TTC549 (cell line): ENCODE measurements around the gene SRGAP1.
"Not testable (repeated sequence)": the region's sequence is repeated elsewhere in the genome, so short reads cannot be mapped to it uniquely, and the experiment has no call there.

Experiments used
- FAIRE-seq: peaks from 2 replicates; lab custom pipeline; 2012; peaks lifted over from hg19 to GRCh38; lab: Jason Lieb, UNC

Gene SRGAP1

DNA sequence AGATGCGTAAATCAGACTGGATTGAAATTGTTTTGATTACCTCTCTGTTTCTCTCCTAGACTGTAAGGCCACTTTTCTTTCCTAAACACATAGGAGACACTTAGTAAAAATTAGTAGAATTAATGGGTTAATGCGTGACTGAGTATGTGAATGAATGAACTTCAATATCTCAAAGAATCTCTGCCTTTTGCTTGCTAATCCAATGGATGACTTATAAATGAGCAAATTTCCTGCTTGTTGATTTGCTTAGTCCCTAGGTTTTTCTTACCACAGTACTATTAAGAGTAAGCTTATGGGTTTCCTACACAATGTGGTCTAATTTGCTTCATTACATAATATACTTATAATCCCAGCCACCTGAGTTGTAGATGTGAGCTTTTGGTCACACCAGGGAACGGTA is 164.1 kb downstream of the SRGAP1 start:
- FAIRE-seq = no peak

DNA sequence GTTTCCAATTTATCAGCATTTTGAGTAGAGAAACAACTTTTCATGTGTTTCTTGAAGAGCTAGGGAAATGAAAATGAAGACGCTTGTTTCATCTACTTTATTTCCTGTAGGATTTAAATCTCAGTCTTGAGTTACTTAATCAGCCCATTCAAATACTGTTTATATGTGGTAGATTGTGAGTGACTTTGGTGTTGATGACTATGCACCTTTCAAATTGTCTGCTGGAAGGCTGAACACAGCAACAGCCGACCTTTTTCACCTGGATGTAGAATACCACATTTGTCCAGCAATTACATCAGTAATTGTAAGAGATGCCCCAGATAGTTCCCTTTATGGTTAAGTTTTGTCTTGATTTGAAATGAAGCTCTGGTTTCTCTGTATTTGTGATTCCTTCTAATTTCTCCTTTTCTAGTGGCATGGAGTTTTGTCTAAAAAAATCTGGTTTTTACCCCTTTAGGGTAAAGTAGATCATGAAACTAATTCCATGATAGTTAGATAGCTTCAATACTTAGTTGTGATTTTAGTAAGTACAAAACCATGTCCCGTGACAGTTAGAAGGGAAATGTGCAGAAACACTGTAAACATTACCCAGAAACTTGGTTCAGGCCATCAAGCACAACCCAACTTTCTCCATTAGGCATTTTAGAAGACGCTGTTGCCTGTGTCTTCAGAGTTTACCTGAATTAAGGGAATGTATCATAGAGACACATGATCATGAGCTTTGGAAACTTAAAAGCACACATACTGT is 165.0 kb downstream of the SRGAP1 start:
- FAIRE-seq = no peak

DNA sequence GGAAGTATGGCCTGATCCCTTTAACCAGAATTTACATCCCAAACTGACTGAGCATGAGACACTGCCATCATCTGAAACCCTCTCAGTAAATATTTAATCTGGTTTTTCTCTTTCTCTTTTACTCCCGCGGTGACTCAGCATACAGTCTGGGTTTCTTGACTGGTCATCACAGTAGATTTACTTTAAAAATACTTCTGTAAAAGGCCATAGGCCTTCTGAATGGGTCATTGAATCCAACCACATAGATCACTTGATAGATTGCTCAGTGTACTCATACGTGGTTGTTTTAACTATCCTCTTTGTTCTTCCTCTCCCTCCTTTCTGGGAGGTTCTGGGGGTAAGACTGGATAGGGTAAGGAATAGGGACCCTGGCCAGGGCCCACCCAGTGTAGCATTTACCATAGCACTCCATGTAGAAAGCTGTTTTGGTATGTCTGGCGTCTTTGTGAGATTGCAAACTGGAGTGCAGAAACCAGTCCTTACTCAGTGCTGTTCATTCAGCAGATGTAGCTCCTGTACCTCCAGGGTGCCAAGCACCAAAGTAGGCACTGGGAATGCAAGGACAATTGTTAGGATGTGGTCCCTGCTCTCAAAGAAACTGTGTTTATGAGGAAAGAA is 165.7 kb downstream of the SRGAP1 start:
- no peak for FAIRE-seq

DNA sequence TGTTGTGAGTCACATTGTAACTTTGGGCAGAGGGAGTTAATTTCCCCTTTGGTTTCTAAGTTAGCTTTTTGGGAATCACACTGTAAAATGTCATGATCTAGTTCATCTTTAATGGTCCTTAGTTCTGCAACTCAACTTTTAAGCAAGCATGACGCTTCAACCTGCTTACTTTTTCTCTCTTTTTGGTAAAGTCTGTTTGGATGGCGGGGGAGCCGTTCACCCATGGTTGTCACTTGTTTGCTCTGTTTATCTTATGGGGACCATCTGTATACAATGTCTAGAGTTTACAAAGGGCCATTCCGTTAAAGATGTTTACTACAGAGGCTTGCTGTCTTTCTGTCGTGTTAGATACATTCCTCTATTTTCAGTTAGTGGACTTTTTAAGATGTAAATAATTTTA is 172.0 kb downstream of the SRGAP1 start:
- no peak for FAIRE-seq

DNA sequence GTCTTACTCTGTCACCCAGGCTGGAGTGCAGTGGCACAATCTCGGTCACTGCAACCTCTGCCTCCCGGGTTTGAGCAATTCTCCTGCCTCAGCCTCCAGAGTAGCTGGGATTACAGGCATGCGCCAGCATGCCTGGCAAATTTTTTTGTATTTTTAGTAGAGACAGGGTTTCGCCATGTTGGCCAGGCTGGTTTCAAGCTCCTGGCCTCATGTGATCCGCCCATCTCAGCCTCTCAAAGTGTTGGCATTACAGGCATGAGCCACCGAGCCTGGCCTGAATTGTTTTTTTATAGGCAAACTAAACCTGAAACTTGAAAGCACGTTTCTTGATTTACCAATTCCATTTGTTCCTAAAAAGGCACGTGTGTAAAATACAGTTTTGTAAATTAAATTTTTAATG is 173.6 kb downstream of the SRGAP1 start:
- FAIRE-seq = not testable (repeated sequence)

DNA sequence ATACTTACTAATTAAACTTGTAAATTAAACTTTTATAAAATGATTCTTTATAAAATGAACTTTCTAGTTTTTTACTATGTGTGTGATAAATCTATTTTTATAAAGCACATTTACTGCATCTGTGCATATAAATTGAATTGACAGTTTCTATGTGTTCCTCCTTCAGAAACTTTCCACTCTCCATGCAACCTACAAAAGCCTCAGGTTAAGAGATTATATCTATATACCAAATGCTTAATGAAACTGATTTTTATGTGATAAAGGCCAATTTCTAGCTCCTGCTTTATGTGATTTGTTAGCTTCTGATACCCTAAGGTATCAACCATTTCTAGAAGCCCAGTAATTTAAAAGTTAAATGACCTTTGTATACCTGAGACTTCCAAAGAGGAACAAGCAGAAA is 174.0 kb downstream of the SRGAP1 start:
- FAIRE-seq = no peak

DNA sequence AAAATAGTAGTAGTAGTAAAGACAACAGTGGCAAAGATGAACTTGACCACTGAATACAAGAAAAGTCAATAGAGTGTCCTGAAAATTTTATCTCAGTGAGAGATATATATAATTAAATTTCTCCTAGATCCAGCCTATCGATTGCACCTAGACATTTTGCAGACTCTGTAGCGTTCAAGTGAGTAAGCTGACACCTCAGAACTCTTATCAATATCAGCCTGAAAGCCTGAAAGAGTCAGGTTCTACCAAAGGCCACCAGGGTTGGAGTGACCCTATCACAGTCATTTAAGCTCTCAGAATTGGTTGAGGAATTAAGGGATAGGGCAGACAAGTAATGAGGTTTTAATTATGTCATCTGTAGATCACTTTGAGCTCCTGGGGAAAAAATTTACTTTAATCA is 174.6 kb downstream of the SRGAP1 start:
- no peak for FAIRE-seq

DNA sequence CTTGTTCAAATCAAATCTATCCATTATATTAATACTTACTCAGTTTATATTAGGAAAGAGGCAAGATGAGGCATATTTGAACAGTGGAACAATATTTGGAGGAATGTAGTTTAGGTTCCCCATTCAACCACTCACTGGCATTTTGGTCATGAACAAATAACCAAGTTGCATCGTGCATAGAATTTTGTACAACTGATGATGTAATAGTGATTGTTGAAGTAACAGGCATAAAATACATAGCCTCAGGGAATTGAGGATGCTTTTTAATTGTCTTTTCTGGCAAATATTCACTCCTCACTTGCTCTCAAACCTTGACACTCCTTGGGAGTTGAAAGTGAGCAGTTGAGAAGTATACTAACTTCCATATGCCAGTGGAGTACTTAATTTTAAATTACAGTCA is 175.2 kb downstream of the SRGAP1 start:
- no peak for FAIRE-seq

DNA sequence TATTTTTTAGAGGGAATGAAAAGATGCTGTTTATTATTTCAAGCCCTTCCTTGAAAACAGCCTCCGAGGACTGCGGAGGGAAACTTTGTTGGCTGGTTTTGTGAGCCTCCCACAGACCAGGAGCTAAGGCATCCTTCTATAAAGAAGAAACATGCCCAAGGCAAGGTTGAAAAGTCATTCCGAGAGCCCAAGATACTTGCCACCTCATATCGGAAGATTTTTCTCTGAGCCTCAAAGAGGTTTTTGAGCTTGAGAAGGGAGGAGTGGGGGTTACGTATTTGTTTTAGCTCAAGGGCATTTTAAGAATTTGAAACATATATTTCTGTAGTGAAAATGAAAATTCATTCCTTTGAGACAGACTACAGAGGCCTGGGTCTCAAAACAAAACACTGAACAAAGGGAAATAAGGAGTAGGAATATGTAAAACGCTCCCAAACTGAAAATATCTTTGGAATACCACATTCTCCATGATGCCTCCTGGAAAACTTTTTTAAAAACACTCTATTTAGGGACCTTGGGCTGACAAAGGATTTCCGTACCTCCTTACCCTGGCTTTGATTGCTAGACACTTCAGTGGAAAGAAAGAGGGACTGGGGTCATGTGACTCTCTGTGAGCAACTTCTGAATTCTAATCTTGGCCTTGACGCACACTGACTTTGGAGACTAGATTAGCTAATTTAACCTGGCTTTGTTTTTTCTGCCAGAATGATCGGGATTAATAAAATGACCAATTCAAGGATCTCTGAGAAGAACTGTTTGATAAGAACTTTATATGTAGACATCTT is 180.9 kb downstream of the SRGAP1 start:
- FAIRE-seq = no peak

DNA sequence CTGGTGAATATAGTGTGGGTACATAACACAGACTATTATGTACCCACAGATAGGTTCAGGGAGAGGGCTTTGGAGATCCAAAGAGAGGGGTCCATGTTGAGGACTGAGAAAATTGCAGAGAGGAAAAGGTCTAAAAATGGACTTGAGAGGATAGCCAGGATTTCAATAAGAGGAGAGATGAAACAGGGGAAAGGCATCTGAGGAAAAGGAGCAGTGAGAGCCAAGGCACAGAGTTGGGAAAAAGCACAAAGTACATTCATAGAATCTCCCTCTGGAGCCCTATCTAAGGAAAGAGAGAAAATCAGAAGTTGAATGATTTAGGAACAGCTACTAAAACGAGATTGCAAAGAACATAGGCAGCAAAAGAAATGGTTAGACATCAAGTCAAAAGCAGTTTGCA is 182.8 kb downstream of the SRGAP1 start:
- no peak for FAIRE-seq

DNA sequence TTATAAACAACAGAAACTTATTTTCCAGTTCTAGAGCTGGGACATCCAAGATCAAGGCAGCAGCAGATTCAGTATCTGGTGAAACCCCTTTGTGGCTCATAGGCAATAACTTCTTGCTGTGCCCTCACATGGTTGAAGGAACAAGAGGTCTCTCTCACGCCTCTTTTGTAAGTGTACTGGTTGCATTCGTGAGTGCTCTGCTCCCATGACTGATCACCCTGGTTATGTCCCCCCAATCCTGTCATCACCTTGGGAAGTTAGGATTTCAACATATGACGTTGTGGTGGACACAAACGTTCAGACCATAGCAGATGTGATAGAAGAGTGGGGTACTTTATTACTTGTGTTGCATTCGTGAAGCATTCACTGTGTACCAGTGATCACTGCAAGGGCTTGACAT is 184.0 kb downstream of the SRGAP1 start:
- no peak for FAIRE-seq

DNA sequence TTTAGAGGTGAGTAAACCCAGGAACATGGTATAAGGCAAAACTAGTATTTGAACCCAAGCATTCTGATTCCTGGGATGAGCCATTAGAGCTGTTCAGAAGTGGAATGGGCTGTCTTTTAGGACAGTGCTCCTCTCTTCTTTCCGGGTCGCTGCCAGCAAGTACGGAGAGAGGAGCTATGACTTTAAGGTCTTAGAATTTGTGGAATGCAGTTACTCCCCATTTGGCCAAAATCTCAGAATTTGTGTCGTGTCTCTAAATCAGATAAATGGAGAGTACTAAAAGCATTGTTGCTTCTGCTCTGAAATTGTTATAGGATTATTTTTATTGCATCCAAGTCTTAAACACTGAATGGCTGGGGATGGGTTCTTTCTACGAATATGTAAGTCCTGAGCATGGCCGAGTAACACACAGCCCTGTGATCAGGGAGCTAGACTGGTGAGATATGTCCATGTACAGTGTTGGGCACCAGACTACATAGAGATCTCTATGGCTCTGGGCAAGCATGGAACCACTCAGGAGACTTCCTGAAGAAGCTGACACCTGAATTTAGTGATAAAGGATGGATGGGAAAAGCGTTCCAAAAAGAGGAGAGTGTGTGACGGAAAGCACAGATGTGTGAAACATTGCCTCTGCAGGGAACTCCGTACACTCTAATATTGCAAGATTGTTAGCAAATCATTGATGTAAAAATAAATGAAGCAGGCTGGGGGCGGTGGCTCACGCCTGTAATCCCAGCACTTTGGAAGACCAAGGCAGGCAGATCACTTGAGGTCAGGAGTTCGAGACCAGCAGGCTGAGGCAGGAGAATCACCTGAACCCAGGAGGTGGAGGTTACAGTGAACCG is 184.7 kb downstream of the SRGAP1 start:
- FAIRE-seq = no peak

DNA sequence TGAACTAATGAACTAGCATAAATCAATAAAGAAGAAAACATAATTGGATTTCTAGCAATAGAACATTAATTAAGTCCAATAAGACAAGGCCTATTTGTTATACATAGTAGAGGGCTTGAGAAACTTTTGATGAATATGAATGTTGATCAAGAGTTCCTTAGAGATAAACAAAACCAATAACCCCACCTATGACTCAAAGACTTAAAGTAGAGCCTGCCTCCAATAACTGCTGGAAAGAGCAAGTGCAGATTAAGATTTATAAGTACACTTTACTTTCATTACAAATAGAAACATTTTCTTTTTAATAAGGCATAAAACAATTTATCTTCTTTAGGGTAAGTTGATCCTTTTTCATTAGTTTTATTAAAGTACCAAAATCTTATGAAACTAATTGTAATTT is 185.7 kb downstream of the SRGAP1 start:
- no peak for FAIRE-seq

DNA sequence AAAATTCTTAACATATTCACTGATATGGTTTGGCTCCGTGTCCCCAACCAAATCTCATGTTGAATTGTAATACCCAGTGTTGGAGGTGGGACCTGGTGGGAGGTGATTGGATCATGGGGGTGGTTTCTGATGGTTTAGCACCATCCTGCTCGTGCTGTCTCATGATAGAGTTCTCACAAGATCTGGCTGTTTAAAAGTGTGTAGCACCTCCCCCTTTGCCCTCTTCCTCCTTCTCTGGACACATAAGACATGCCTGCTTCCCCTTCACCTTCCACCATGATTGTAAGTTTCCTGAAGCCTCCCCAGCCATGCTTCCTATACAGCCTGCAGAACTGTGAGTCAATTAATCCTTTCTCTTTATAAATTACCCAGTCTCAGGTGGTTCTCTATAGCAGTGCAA is 189.6 kb downstream of the SRGAP1 start:
- not testable (repeated sequence) for FAIRE-seq

DNA sequence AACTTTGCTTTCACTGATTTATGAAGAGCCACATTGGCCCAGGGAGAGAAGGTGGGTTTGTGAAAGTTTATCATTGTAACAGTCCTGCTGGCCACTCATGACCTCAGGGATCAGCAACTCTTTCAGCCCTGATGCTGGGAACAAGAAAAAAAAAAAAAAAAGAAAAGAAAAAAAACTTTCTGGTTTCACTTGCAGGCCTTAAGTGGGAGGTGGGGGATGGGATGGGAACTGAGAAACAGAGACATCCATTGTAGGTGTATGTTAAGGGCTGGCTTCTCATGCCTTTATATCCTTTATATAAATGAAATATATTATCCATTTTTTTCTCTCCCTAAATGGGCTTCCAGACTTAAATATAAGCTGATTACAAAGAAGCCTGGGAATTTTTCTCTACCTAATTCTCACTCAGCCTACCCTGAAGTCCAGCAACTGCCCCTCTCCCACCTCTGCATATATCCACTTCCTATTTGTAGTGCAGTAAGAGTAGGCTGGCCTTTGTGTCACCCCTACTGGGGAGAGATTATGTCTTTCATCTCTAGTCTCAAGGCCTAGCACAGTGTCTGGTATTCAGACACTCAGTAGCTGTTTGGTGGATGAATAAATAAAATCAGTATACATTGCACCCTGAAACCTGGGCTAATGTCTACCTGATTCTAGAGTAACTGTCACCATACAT is 190.5 kb downstream of the SRGAP1 start:
- no peak for FAIRE-seq

DNA sequence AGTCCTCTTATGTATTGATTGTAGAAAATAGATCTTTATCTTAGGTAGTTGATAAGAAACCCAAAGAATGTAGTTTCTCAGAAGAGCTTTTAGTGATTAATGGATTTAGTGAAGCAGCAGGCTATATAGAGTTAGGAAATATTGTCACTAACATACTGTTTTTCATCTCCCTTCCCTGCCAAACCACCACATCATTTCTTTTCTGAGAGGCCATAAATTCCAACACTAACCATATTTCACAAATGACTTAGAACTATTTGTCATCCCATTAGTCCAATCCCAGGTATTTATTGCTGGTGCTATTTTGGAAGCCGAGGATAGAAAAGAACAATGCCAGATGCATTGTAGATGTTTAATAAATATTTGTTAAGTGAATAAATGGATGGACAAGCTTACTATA is 191.9 kb downstream of the SRGAP1 start:
- no peak for FAIRE-seq

DNA sequence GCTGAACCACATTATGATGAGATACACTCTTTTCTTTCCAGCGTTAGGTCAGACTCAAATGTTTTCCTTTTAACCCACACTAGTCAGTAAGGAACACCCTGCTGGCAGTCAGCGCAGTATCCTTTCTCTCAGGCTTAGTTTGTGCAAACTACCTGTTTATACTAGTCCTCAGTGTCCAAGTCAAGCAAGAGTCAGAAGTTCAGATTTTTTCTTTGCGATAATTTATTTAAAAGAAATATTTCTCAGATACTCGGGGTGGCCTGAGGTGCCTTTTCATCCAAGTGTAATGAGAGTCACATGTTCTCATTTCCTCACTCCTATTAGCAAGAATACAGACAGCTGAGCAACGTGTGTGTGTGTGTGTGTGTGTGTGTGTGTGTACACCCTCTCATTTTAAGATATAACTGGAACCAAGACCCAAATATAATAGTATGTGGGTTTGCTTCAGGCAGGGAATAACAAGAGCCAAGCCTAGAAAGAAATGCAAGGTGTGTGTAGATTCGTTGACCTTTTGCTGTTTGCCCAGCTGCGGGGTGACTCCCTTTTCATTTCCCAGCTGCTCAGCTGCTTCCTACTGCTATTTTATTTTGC is 194.9 kb downstream of the SRGAP1 start:
- no peak for FAIRE-seq

DNA sequence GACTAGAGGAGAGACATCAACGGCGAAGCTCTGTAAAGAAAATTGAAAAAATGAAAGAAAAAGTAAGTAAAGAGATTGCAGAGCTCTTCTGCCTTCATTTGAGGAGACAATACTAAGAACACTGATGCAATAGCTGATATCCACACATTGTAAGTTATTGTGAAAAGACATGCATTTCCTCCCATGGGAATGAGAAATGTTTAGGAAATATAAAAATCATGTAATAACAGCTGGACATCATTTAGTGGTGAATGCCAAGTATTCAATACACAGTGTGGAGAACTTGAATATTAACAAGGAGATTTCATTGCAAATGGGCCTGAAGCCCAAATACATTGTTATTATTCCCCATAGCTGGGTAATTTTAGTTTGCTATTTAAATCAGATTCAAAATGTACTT is 198.4 kb downstream of the SRGAP1 start:
- no peak for FAIRE-seq

DNA sequence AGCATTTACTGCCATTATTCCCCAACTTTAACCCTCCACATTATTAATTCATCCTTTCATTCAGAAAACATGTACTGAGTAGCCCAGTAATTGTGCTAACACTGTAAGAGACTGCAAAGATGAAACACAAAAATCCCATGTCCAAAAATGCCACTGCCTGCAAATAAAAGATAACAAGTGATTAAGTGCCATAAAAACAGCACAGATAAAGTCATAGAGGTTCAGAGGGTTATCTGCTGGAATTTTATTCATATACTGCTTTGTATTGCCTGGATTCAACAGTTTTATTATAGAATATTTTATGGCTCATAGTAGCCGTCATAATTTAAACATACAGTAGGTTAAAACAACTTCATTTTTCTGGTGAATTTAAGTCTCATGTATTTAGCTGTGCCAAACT is 199.7 kb downstream of the SRGAP1 start:
- FAIRE-seq = no peak

DNA sequence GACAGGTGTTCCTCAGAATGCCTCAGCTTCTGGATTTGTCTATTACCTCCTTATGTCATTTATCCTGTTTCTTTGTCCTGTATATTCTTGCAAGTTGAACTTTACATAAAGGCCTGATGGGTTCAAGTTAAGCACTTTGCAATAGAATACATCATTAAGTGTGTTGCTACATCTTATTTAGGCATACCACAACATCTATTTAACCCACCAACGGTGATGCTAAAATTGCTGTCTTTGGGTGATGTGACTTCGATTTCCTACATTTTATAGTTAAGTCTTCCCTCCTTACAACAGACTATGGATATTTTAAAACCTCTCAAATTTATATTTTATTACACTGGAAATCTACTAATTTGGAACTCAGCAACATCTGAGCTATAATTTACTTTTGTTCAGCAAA is 206.6 kb downstream of the SRGAP1 start:
- no peak for FAIRE-seq

DNA sequence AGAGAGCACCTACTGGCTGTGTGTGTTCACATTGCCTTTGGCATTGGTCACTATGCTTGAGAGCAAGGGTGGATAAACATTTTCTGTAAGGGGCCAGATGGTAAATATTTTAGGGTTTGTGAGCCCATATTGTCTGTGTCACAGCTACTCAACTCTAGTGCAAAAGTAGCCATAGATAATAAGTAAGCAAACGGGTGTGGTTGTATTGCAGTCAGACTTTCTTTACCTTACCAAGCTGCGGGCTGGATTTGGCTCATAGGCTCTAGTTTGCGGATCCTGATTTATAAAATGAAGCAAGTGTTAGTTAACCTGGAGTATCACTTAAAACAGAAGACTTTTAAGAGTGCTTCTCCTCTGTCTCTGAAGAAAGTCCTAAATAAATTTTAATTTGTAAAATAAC is 208.6 kb downstream of the SRGAP1 start:
- FAIRE-seq = no peak

DNA sequence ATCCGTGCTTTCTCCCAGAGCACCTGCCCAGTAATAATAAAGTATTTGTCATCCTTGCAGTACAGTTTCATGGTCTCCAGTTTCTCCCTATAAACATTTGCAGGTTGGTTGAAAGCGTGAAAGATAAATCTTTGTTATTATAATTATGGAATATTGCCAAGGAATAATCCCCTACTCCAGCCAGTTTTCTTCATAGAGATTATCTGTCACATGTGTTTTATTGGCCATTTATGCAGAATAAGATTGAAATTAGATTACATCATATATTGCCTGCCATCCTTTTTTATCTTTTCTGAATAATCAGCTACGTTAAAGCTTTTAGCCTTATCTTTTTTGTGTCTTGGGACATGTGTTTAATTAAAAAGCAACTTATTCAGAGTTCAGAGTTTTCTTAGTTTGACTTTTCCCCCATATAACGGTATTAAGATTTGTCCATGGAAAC is 209.6 kb downstream of the SRGAP1 start:
- FAIRE-seq = no peak
